ENCODE measurements around the gene AHCY. TPM values are rescaled to one million over a fixed set of nuclear protein-coding genes. Genes with fewer than 3 reads are reported as not detected.
"Not testable (repeated sequence)": the region's sequence is repeated elsewhere in the genome, so short reads cannot be mapped to it uniquely, and the experiment has no call there.

Gene AHCY
- total RNA-seq, 3 donors from 2014 or later, result 66.9 to 105 (median 88.4) TPM

DNA sequence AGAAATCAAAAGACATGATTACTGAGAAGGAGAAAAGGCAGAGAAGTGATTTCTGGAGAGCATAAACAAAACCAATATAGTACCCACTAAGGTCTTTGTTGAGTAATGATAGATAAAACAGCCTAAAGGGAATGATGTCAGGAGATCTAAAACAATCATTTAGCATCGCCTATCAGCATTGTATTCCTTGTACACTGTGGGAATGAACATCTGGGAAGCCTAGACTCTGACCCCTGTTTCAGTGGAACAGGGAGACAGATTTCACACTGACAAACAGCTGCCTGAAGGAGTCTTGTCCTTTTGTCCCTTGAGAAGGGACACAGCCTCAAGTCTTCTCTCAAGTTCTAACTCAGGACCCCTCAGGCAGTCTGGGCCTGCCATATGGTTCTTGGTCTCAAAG is 60.3 kb downstream of the AHCY start:
- no peaks in the 10 kb centered on the region for H3K4me1 ChIP-seq
- peaks cover 0 to 4% of the 10 kb centered on the region in 2 donors for H3K9me3 ChIP-seq
- no peaks in the 10 kb centered on the region for H3K36me3 ChIP-seq
- no peak for DNase-seq (ENCODE audit: low spot score in 2 of 2)
- H3K27ac ChIP-seq, result no peak overlapping the region
- H3K4me3 ChIP-seq, result no peak overlapping the region
- no peaks in the 10 kb centered on the region for H3K27me3 ChIP-seq
- TF ChIP-seq, protein P1, sequence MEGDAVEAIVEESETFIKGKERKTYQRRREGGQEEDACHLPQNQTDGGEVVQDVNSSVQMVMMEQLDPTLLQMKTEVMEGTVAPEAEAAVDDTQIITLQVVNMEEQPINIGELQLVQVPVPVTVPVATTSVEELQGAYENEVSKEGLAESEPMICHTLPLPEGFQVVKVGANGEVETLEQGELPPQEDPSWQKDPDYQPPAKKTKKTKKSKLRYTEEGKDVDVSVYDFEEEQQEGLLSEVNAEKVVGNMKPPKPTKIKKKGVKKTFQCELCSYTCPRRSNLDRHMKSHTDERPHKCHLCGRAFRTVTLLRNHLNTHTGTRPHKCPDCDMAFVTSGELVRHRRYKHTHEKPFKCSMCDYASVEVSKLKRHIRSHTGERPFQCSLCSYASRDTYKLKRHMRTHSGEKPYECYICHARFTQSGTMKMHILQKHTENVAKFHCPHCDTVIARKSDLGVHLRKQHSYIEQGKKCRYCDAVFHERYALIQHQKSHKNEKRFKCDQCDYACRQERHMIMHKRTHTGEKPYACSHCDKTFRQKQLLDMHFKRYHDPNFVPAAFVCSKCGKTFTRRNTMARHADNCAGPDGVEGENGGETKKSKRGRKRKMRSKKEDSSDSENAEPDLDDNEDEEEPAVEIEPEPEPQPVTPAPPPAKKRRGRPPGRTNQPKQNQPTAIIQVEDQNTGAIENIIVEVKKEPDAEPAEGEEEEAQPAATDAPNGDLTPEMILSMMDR (IDR thresholded peaks at IDR 0.05), result no peak
- TF ChIP-seq POLR2A (IDR thresholded peaks at IDR 0.05) (no peak), POLR2AphosphoS5 (IDR thresholded peaks at IDR 0.05) (no peak)
- intact Hi-C loops (cut with DNase I; ENCODE audit: low total_unique reads), result no loop called here

DNA sequence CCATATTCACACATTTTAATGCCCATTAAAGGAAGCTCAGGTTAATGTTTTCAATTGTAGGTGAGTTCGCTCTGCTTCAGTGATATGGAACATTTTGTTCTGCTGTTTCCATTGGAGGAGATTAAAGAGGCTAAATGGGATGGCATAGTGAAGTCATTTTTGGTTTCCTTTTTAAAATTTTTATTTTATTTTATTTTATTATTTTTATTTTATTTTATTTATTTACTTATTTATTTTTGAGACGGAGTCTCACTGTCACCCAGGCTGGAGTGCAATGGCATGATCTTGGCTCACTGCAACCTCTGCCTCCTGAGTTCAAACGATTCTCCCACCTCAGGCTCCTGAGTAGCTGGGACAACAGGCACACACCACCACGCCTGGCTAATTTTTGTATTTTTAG is 61.1 kb downstream of the AHCY start:
- H3K4me3 ChIP-seq; DNase-seq (ENCODE audit: low spot score in 2 of 2); H3K4me1 ChIP-seq; H3K27ac ChIP-seq; intact Hi-C loops (cut with DNase I; ENCODE audit: low total_unique reads); H3K36me3 ChIP-seq; H3K27me3 ChIP-seq: not testable (repeated sequence)
- H3K9me3 ChIP-seq, result peaks cover 0 to 13% of the 10 kb centered on the region in 2 donors

DNA sequence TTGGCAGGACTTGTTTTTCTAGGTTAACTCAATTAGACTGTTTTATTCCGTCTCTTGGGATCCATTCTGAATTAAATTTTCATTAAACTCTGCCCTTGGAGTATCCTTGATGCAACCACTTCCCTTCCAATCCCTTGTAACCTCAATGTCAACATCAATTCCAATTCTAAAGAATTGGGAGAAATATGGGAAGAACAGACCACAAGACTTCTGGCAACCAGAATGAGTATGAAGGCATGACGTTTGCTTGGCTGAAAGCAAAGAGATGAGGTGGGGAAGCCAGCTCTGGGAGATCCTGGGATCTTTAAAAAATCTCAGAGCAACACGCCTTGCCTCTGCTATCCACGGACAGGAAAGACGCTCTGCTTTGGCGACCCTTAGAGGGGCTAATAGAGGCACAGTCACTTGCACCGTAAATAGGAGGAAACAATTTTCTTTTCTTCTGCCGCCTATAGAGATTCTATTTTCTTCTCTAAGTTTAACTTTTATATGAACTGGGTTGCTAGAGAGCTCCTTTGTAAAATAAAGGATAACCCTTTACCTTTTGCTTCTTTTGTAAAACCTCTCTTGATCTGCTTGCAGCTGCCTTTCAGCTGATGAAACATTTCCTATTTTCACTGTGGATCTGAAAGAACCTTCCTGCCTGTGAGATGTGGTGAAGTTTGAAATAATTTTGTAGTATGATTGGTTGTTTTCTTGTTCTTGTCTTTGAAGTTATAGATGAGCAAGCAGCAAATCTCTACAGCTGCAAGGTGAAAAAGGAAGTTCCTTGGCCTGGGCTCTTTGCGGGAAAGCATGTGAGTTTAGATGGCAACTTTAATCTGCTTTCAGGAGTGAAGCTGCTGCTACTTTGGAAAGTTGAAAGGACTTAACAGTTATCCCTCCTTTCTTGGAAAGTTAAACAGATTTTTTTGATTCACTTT is 62.2 kb downstream of the AHCY start, which contains the start of gene ASIP:
ASIP (plus strand) TSS at position 731 of the 923 bp plus-strand sequence. CDS start 18,952 bp downstream, outside the sequence.
- TF ChIP-seq, protein P1 (IDR thresholded peaks at IDR 0.05), result no peak
- TF ChIP-seq POLR2A (IDR thresholded peaks at IDR 0.05) (no peak), POLR2AphosphoS5 (IDR thresholded peaks at IDR 0.05) (no peak)
- no peak for DNase-seq (ENCODE audit: low spot score in 2 of 2)
- H3K9me3 ChIP-seq, result peaks cover 0 to 20% of the 10 kb centered on the region in 2 donors
- no peaks in the 10 kb centered on the region for H3K27me3 ChIP-seq
- no peak within 1 kb of the TSS for H3K4me3 ChIP-seq
- no peak within 1 kb of the TSS for H3K27ac ChIP-seq
- intact Hi-C loops (cut with DNase I; ENCODE audit: low total_unique reads), result no loop called here
- no peaks in the 10 kb centered on the region for H3K36me3 ChIP-seq
- no peaks in the 10 kb centered on the region for H3K4me1 ChIP-seq

DNA sequence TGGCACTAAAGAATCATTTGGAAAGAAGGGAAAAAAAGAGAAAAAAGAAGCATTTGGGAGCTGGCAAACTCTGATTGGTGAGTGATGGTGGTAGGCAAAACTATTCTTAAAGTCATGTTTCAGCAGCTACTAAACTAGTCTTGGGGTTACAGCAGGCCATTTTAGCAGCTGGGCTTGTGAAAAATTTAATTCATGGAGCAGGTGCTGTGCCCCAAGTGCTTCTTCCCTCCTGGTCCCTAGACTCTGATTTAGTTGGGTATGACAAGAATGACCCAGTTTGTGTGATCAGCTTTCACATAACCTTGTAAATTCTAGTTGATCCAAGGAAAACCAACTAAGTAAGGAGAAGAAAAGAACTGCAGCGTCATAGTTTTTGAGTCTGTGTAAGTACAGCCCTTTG is 63.0 kb downstream of the AHCY start:
- no peaks in the 10 kb centered on the region for H3K4me1 ChIP-seq
- no peak overlapping the region for H3K4me3 ChIP-seq
- no peaks in the 10 kb centered on the region for H3K27me3 ChIP-seq
- DNase-seq (ENCODE audit: low spot score in 2 of 2), result no peak
- no peak overlapping the region for H3K27ac ChIP-seq
- no peaks in the 10 kb centered on the region for H3K36me3 ChIP-seq
- intact Hi-C loops (cut with DNase I; ENCODE audit: low total_unique reads), result no loop called here
- TF ChIP-seq POLR2AphosphoS5 (IDR thresholded peaks at IDR 0.05) (no peak), POLR2A (IDR thresholded peaks at IDR 0.05) (no peak)
- TF ChIP-seq, protein P1 (IDR thresholded peaks at IDR 0.05), result no peak
- peaks cover 0 to 20% of the 10 kb centered on the region in 2 donors for H3K9me3 ChIP-seq

DNA sequence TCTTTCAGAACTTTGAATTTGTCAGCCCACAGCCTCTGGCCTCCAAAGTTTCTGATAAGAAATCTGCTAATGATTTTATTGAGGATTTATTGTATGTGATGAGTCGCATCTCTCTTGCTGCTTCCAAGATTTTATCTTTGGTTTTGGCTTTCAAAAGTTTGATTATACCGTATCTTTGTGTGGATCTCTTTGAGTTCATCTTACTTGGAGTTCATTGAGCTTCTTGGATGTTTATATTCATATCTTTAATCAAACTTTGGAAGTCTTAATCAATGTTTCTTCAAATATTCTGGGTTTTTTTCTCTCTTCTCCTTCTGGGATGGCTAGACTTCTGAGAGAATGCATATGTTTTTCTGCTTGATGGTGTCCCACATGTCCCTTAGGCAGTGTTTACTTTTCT is 65.2 kb downstream of the AHCY start:
- DNase-seq (ENCODE audit: low spot score in 2 of 2), result no peak
- no peak for TF ChIP-seq POLR2AphosphoS5 (IDR thresholded peaks at IDR 0.05)
- TF ChIP-seq, protein P1 (IDR thresholded peaks at IDR 0.05), result no peak
- no peak for TF ChIP-seq POLR2A (IDR thresholded peaks at IDR 0.05)
- Histone ChIP-seq H3K4me1 (no peaks in the 10 kb centered on the region), H3K36me3 (no peaks in the 10 kb centered on the region), H3K27ac (no peak overlapping the region), H3K9me3 (peaks cover 0 to 20% of the 10 kb centered on the region in 2 donors), H3K4me3 (no peak overlapping the region), H3K27me3 (no peaks in the 10 kb centered on the region)
- intact Hi-C loops (cut with DNase I; ENCODE audit: low total_unique reads), result no loop called here

Data from breast epithelium (tissue), 4 donors.